Measurements from ENCODE around the gene RAB14.
A peak's percentile ranks its signal among the peaks of the same experiment; 100 is the strongest.

RAB14 gene

DNA sequence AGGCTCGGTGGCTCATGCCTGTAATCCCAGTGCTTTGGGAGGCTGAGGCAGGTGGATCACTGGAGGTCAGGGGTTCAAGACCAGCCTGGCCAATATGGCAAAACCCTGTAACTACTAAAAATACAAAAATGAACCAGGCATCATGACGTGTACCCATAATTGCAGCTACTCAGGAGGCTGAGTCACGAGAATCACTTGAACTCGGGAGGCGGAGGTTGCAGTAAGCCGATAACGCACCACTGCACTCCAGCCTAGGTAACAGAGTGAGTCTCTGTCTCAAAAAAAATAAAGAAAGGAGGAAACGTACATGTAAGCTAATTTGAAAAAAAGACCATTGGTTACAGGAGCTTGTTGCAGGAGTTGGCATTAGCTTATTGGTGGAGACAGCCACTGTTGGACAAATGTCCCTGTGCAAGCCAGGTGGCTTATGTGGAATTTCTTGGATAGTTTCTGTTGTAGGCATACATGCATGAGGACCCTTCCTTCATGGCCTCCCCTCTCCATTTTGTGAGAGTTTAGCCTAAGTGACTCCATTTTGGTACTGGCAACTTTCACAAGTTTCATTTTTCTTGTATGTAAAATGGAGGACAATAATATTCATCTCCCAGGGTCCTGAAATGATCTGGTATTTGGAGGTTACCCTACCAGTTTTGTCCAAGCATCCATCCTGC, 16.8 kb upstream of the RAB14 start:
- no peak for DNase-seq

DNA sequence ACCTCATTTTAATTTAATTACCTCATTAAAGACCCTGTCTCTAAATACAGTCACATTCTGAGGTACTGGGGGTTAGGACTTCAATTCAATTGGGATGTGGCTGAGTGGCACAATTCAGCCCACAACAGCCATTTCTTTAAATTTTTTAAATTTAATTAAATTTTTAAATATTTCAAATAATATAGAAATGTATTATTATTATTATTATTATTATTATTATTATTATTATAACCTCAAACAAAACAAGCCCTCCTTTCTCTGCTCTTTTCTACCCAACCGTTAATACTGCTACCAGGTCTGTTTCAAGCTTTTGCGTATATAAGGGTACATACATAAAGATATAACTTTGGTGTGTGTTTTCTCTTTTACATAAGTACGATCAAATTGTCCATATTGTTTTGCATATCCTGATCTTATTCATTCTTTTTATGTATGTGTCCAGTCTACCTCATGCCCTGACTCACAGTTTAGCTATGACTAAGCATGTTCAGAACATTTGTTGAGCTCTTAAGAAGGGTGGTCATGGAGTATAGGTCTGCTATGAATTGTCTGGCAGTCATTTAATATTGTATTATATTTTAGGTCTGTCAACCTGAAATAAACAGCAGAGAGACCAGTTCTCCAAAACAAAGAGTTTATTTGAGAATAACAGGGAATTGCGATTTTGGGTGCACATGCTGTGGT, 16.1 kb upstream of the RAB14 start:
- DNase-seq = no peak

DNA sequence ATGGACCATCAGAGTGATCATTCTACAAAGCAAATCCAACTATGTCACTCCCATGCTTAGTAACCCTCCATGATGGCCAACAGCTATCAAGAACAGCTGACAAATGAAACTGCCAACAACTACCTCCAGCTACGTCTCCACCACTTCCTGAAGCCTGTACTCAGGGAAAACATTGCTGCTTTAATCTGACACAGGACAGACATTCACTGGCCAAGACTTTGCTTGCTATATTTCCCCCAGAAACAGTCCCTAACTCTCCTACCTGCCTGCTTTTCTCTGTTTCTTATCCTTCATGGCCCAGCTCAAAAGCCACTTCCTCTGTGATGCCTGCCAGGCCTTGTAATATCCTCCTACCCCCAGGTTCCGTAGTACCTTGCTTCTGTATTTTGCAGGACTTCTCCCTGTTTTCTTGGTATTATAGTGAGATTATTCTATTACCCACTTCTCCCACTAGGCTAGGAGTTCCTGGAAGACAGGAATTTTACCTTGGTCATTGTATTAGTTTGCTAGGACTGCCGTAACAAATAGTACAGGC, 14.7 kb upstream of the RAB14 start:
- DNase-seq = no peak

DNA sequence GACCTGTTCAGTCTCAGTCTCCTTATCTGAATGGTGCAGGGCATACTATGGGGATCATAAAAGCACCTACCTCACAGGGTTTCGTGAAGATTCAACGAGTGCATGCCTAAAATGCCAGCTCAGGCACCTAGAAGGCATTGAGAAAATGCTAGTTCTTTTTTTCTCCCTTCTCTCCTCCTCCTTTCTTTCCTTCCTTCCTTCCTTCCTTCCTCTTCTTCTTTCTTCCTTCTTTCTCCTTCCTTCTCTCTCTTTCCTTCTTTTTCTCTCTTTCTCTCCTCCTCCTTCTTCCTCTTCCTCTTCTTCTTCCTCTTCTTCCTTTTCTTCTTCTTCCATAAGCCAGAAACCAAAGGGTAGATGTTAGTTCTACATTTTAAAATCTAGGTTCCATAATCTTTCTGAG, 12.3 kb upstream of the RAB14 start:
- DNase-seq = no peak

DNA sequence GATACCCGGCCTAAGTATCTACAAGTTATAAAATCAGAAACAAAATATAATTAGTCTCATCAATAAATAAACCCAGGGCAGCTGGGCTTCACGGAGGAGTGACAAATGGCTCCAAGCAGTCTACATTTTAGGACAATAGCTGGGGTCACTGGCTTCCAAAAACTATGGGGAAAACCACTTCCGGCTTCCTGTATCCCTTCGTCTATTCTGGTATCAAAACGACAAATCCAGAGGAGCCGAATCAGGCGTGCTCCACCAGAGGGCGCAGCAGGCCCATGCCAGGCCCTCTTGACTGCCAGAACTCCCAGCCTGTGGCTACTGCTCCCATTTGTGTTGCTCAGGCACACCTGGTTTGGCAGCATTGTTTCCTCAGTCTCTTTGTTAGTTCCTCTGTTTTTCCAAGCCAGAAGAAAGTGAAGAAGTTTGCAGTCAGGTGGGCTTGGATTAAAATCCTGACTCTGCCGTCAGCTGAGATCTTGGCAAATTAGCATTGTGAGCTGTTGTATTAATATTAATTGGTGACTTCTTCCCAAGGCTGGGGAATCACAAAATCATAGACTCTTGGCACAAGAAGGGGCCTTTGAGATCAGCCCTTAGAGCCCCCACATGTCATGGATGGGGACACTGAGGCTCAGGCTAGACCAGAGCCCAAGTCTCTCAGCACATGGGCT, 11.6 kb upstream of the RAB14 start:
- DNase-seq = peak; percentile 85

DNA sequence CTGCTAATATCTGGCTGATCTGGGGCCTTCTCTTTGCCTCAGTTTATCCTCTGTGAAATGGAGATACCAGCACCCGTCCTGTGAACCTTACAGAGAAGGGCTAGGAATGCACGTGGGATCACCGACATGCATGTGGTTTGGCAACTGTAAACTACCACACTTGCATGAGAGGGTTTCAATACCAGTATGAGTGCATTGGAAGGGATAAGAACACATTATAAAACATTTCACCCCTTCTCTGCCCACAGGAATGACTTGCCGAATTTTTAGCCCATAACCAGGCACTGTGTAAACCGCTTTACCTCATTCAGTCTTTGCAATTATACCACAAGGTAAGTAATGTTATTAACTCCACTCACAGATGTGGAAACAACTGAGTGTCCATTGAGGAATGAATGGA, 8.9 kb upstream of the RAB14 start:
- DNase-seq = no peak

DNA sequence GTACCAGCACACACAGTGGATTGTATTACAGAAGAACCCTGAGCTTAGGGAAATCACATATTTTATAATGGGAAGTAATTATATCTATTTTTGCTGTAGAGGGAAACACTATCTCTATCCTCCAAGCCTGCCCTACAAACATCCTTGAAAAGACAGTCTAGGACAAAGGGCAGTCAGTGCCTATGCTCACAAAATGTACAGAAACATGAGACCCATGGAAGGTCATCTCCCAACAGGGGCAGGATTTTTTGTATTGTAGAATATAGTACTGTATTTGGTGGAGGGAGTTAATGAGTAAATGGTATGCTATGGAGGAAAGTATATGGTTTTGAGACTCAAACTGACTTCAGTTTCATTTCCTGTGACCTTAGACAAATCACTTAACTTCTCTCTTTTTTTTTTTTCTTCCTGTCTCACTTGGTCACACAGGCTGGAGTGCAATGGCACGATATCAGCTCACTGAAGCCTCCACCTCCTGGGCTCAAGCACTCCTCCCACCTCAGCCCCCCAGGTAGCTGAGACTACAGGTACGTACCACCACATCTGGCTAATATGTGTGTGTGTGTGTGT, 5.8 kb upstream of the RAB14 start:
- peak; percentile 27 for DNase-seq

DNA sequence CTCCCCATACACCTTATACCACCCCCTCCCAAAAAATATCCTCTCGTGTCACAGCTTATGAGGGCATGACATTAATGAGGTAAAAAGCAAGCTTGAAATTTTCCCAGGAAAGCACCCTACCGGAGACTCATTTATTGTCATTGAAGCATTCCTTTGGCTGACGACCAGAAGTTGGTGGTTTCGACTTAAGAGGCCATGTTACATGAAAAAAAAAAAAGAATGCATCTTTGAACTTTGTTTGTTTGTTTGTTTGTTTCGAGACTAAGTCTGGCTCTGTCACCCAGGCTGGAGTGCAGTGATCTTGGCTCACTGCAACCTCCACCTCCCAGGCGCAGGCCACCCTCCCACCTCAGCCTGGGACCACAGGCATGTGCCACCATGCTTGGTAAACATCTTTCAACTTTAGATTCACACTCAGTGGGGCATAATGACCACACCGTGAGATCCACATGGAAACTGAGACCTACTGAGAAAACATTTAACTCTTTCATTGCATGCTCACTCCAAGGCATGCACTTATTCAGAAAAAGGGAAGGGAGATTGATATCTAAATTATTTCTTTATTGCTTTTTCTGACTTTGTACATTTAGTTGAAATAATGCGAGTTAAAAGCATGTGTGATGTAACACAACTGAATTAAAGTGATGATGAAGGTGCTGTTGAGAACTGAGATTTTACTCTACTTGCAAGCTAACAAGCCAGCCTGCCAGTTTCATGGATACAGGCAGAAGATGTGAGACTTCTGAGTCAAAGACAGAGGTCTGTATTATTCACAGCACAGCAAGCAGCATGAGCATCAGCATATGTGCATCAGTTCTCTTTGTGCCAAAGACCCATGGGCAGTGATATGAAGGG, 5.1 kb upstream of the RAB14 start:
- no peak for DNase-seq

DNA sequence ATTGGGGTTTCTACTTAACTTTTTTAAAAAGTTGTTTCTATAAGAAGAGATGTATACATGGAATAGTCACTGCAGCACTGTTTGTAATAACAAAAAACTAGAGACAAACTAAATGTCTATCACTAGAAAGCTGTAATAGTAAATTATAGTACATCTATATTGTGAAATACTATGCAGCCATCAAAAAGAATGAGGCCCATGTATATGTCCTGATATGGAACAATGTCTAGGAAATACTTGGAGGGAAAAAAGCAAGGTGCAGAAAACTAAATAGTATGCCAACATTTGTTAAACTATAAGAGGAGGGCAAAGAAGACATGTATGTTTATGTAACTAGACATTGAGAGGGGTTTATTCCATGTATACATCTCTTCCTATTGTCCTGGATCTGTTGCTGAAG, 2.9 kb upstream of the RAB14 start:
- DNase-seq = no peak

DNA sequence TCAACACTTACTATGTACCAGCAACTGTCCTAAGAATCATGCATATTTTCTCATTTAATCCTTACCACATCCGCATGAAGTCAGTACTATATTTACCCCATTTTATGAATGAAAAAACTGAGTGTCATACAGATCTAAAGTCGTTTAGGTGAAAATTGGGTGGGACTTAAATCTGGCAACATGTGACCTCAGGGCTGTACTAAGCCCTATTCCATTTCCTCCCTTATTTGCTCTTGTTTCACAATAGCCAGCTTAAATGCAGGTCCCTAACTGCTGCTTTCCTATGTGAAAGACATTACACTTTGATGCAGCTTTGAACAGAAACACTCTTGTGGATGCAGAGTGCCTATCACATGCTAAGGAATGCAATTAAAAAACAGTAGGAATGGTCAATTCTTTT, 2.5 kb upstream of the RAB14 start:
- no peak for DNase-seq

DNA sequence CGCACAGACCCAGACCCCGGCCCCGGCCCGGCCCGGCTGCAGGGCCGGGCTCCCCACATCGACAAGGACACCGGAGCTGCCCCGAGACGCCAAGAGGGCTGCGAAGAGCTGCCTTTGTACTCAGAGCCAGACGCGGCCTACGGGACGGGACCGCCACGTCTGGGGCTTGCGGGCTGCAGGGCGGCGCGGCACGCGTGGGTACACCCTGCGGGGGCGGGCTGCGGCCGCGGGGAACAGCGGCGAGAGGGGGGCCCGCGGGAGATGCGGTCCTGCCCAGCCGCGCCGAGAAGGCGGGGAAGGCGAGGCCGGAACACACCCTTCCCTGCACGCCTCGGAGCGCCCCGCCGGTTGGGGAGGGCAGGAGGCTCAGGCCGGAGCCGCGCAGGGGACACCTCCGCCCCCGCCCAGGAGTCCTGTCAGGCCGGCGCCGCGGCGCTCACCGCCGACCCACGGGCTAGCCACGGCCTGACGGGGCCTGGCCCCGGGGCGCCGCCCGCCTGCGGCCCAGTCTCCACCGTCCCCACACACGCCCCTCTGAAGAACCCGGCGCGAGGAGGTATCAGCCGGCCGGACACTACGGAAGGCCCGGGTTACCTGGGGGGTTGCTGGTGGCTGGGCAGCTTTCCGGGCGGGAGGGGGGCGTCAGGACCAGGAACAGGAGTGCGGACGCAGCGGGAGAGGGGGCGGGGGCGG, 478 bp downstream of the RAB14 start:
- peak; percentile 65 for DNase-seq

DNA sequence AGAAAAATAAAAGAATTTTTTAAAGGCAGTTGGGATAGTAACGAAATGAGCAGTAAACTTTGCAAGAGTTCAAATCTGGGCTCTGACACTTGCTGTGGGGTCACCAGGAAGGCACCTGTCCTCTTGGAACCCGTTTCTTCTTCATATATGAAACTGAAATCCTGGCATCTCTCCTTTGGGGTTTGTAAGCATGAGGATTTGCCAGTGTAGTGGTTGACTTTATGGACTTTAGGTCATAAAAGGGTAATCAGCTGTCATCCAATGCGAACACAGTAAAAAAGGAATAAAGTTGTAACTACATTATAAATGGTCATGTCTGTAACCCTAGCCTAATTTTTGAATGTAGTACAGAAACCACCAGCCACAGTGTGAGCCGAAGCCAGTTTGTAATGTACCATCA, 1.3 kb downstream of the RAB14 start:
- DNase-seq = peak; percentile 51

DNA sequence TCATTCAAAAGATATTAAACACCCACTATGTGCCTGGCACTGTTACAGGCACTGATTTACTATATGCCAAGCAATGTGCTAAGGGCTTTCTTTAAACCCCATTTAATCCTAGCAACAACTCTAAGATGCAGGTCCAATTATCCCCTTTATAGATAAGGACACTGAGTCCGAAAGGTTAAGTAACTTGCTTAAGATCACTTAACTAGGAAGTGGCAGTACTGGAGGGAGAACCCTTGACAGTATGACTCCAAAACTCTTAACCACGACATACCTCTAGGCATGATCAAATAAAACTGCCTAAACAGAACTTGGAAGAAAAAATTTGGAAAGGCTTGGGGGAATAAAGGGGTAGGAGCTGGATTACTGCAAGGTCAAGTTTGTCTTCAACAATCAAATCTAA, 1.7 kb downstream of the RAB14 start:
- DNase-seq = no peak

DNA sequence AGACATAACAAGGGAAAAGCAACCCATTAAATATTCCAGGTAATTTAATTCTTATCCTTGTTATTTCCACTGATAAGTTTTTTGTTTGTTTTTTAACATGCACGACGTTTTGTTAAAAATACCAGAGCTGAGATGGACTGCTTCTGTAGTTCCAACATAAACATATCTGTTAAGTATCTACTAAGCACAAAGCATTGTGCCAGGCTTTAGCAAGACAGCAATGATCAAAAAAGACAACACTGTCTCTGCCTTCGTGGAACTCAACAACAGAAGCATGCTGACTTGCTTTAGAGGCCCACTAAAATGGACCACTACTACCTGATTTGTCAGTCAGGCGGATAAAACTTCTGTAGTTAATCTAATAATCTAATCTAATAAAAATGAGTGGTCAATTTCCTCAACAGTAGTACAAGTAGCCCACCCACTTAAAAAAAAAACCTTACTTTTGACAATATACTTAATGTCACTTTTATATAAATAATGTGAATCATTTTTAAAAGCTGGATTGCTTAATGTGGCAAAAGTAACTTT, 3.1 kb downstream of the RAB14 start:
- no peak for DNase-seq

DNA sequence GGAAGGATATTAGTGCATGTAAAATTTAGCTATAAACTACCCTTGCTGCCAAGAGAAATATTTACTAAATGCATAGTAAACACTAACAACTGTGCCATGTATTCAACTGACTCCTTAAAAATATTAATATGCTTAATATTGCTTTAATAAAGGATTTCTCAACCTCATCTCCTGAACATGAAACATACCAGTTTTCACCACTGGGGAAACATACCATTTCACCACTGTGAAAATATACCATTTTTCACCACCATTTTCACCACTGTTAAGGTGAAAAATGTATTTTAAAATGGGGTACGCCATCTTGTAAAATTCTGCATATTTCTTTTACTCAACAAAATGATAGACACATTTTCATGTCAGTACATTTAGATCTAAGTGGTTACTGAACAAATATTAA, 4.5 kb downstream of the RAB14 start:
- no peak for DNase-seq

DNA sequence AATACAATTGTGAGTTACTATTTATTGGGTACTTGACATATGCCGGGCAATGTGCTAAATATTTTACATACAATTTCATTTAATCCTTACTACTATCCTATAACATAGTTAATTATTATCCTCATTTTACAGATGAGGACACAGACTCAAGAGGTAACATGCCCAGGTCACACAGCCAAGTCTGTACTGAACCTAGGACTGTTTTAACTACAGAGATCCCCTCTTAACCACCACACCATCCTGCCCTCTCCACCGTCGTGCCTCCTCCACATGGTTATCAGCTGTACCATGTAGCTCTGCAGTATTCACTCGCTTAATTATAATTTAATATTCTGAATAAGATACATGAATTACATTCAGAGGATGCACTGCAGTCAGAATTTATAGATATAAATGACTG, 5.3 kb downstream of the RAB14 start:
- no peak for DNase-seq

DNA sequence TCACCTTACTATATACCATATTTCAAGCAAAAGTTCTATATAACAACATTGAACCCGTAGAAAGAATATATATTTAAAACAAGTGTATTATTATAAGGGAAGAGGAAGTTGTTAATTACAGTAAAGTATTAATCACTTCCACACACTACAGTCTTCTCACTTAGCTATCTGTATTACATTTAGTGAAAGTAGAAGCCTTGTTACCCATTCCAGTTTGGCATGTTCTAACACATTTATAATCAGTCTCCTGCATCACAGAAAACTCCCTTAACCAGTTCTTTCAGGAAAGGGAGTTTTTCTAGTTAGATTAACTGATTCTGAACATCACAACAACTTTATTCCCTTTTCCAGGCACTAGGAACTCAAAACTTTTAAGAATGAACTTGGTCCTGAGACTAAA, 6.9 kb downstream of the RAB14 start:
- DNase-seq = no peak

DNA sequence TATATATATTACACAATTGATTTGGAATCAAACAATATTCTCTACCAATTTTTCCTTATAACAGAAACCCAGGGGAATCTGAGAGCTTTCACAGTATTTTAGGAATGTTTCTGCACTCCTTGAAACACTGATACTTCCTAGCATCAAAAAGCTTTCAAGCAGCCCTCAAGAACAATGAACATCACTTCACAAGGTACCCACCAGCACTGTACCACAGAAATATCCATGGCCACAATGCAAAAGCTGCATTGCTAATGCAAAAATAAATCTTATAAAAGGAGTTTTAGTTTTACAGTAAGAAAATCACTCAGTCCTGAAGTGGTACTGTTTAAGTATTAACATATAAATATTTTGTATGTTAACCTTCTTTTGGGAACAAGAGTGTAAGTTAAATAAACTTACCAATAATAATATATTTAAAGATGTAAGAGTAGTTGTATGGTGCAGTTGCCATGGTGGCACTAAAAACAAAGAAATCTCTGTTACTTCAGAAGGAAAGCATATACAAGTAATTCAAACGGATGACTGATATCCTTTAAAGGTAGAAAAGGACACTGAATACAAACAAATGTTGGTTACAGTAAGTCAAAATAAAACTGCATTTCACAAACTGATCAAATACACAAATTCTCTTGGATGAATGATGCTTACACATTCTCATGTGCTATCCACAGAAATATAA, 8.6 kb downstream of the RAB14 start:
- no peak for DNase-seq

DNA sequence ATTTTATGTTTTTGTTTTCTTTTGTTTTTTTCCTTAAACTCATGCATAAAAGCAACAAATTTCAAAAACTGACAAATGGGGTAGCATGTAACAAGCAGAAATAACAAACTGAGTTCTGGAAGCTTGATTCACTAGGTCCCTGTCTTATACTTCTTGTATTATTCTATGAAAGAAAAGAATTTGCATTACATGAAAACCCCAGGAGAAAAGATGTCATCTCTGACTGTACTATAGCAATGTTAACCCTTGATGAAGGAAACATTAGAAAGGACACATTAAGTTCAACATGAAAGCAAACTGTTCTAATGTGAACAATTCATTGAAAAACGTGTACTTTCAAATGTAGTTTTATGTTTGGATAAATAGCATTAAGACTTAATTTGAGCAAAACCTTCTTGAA, 9.2 kb downstream of the RAB14 start:
- DNase-seq = no peak

DNA sequence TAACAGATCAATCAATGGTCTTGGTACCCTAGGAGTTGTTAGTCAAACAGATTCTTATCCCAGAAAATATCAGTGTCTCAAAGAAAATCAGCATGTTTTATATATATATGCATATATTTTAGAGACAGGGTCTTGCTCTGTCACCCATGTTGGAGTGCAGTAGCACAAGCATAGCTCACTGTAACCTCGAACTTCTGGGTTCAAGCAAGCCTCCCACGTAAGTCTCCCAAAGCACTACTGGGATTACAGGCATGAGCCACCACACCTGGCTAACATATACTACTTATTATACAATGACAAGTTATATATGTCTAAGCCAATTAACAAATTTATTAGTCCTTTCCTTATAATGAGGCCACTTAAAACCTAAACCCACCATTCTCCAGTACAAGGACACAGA, 10.4 kb downstream of the RAB14 start:
- DNase-seq = no peak

DNA sequence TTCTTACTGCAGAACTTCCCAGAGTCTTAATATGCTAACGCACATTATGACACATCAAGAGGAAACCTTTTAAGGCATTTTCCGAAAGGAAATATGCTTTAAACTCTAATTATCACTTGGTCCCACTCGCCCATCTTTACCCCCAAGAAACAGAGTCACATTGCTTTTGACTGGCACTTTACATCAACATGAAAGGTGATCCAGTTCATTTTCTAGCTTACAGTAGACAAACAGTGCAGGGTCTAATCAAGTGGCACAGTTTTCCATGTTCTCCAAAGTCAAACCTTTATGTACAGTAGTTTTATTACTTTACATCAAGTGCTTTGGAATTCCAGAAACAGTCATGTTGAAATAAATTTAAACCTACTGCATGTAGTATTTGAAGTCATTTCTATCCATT, 12.0 kb downstream of the RAB14 start:
- no peak for DNase-seq

Data from RPMI8226 (cell line).